PFSK-1 (cell line): ENCODE data around the gene MYT1.

Source experiments
- FOXP2 ChIP-seq: optimal IDR thresholded peaks from 2 replicates; pipeline ENCODE3; 2011; ENCODE audit warnings: borderline replicate concordance, control low read depth, inconsistent platforms; ENCODE audit not compliant: insufficient read depth; ENCODE audit errors: extremely low read length, extremely low read depth
- POLR2AphosphoS5 ChIP-seq: IDR thresholded peaks from 2 replicates; pipeline ENCODE4 v1.6.1; 2012; ENCODE audit warnings: low read depth, mild to moderate bottlenecking, control low read depth, low read length, moderate library complexity
- SIN3A ChIP-seq: IDR thresholded peaks from 2 replicates; pipeline ENCODE4 v1.6.1; 2012; ENCODE audit warnings: mild to moderate bottlenecking, low read length, moderate library complexity, borderline replicate concordance; ENCODE audit not compliant: insufficient read depth
- TAF1 ChIP-seq: IDR thresholded peaks from 2 replicates; pipeline ENCODE4 v1.6.1; 2012; ENCODE audit warnings: low read length, control low read depth, borderline replicate concordance; ENCODE audit not compliant: insufficient read depth
- TF ChIP-seq, protein P1 (sequence below), 2 experiments: IDR thresholded peaks; 2 replicates each; pipeline versions ENCODE4 v1.6.1 to v1.8.0; 2011 to 2012; ENCODE audit warnings: low read depth in 2 of 2, low read length in 2 of 2, control low read depth in 1 of 2, inconsistent platforms in 1 of 2, mild to moderate bottlenecking in 1 of 2, moderate library complexity in 1 of 2; ENCODE audit not compliant: insufficient read depth in 1 of 2

- TF ChIP-seq POLR2AphosphoS5 (no peak), SIN3A (no peak), TAF1 (no peak), FOXP2 (no peak)
- TF ChIP-seq, protein P1, sequence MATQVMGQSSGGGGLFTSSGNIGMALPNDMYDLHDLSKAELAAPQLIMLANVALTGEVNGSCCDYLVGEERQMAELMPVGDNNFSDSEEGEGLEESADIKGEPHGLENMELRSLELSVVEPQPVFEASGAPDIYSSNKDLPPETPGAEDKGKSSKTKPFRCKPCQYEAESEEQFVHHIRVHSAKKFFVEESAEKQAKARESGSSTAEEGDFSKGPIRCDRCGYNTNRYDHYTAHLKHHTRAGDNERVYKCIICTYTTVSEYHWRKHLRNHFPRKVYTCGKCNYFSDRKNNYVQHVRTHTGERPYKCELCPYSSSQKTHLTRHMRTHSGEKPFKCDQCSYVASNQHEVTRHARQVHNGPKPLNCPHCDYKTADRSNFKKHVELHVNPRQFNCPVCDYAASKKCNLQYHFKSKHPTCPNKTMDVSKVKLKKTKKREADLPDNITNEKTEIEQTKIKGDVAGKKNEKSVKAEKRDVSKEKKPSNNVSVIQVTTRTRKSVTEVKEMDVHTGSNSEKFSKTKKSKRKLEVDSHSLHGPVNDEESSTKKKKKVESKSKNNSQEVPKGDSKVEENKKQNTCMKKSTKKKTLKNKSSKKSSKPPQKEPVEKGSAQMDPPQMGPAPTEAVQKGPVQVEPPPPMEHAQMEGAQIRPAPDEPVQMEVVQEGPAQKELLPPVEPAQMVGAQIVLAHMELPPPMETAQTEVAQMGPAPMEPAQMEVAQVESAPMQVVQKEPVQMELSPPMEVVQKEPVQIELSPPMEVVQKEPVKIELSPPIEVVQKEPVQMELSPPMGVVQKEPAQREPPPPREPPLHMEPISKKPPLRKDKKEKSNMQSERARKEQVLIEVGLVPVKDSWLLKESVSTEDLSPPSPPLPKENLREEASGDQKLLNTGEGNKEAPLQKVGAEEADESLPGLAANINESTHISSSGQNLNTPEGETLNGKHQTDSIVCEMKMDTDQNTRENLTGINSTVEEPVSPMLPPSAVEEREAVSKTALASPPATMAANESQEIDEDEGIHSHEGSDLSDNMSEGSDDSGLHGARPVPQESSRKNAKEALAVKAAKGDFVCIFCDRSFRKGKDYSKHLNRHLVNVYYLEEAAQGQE (IDR thresholded peaks at IDR 0.05; ENCODE audit: insufficient read depth in 1 of 2, low read depth in 2 of 2, low read length in 2 of 2): no peak
Measured at GRCh38 chr20:64160118-64160517, 4.1 kb upstream of the MYT1 start.
